Panc1 (cell line): ENCODE measurements around the gene ZNF716. TPM values are rescaled to one million over a fixed set of nuclear protein-coding genes. Genes with fewer than 3 reads are reported as not detected.

Source experiments
- ATAC-seq: fragments of 200-7000 bp; cut with Tn5 transposase; 2 replicates; pipeline ENCODE4 v1.9.1; 2020; ENCODE audit warnings: mild to moderate bottlenecking, moderate library complexity
- BruUV-seq: library from RNA; stranded (reverse); fragments of 400-500 nt; replicated peaks from 2 replicates; lab custom pipeline; 2021; lab: Mats Ljungman, UMichigan
- CTCF ChIA-PET: fragments of 300-600 bp; sonication (Branson Sonifier 250); formaldehyde crosslinking; loops from one replicate; lab custom pipeline; 2022; ENCODE audit warnings: antibody characterized with exemption; lab: Charles Lee
- POLR2A ChIA-PET: fragments of 300-600 bp; sonication (Branson Sonifier 250); formaldehyde crosslinking; loops from one replicate; lab custom pipeline; 2022; ENCODE audit warnings: antibody characterized with exemption; lab: Charles Lee
- DNase-seq: peaks from one replicate; pipeline ENCODE4 v3.0.0-alpha.2; 2010; ENCODE audit warnings: low read depth, low spot score
- H3K27ac ChIP-seq: 2 replicates; pipeline ENCODE4 v1.5.1; 2011; ENCODE audit warnings: mild to moderate bottlenecking, low read length, inconsistent platforms
- H3K27me3 ChIP-seq: fragments of 200-500 bp; sonication (Bioruptor generic); 2 replicates; pipeline ENCODE4 v1.6.0; 2014; ENCODE audit warnings: low read length, inconsistent platforms; ENCODE audit not compliant: control insufficient read depth, insufficient read depth
- H3K36me3 ChIP-seq: fragments of 200-500 bp; sonication (Bioruptor generic); 2 replicates; pipeline ENCODE4 v1.5.1; 2014; ENCODE audit warnings: inconsistent platforms, mild to moderate bottlenecking, low read length, moderate library complexity; ENCODE audit not compliant: control insufficient read depth, insufficient read depth
- H3K4me1 ChIP-seq: 2 replicates; pipeline ENCODE4 v1.5.1; 2011; ENCODE audit warnings: inconsistent platforms, mild to moderate bottlenecking, low read length, moderate library complexity; ENCODE audit not compliant: control insufficient read depth, insufficient read depth
- H3K4me3 ChIP-seq, 2 experiments: 2 replicates each; pipeline ENCODE4 v1.5.1; 2011 to 2012; ENCODE audit warnings: low read depth in 2 of 2, low read length in 2 of 2, mild to moderate bottlenecking in 2 of 2, inconsistent platforms in 1 of 2, moderate library complexity in 1 of 2
- H3K9me3 ChIP-seq: fragments of 200-500 bp; sonication (Bioruptor generic); 2 replicates; pipeline ENCODE4 v1.5.1; 2014; ENCODE audit warnings: low read depth, mild to moderate bottlenecking, inconsistent platforms, low read length, moderate library complexity; ENCODE audit not compliant: control insufficient read depth, insufficient read depth
- POLR2AphosphoS5 ChIP-seq: IDR thresholded peaks from 2 replicates; pipeline ENCODE4 v1.6.1; 2012; ENCODE audit warnings: mild to moderate bottlenecking, low read depth, low read length, moderate library complexity
- SIN3A ChIP-seq: IDR thresholded peaks from 2 replicates; pipeline ENCODE4 v1.6.1; 2012; ENCODE audit warnings: low read depth, mild to moderate bottlenecking, low read length, moderate library complexity, borderline replicate concordance; ENCODE audit not compliant: insufficient read depth
- TCF7L2 ChIP-seq: IDR thresholded peaks from 2 replicates; pipeline ENCODE4 v1.6.1; 2011; ENCODE audit warnings: mild to moderate bottlenecking, low read depth, low read length, inconsistent platforms
- in situ Hi-C: cut with HindIII; loops from 2 replicates; pipeline ENCODE4 v1.10.0; 2016; ENCODE audit warnings: low sequenced_read_pairs, low pct_unique_long_range_greater_than_20kb
- intact Hi-C: fragments of 100-400 bp; cut with micrococcal nuclease; formaldehyde crosslinking; loops from one replicate; pipeline ENCODE4 v1.10.0; 2022; ENCODE audit not compliant: unreplicated experiment
- total RNA-seq: library from RNA; stranded (reverse); gene quantifications from one replicate; pipeline ENCODE4 v1.2.1, GENCODE V29; 2021; ENCODE audit not compliant: unreplicated experiment
- TF ChIP-seq, protein P1 (sequence below): fragments of 450-650 bp; IDR thresholded peaks from 2 replicates; pipeline ENCODE4 v1.5.1; 2017; ENCODE audit warnings: mild to moderate bottlenecking
- TF ChIP-seq, protein P2 (sequence below), 2 experiments: IDR thresholded peaks; 2 replicates each; pipeline ENCODE4 v1.6.1; 2011 to 2012; ENCODE audit warnings: low read depth in 2 of 2, control low read depth in 1 of 2, low read length in 1 of 2, mild to moderate bottlenecking in 1 of 2, moderate library complexity in 1 of 2; ENCODE audit not compliant: insufficient read depth in 1 of 2

The ZNF716 gene
- total RNA-seq, 1 experiment from 2014 or later = 0.36 TPM

DNA sequence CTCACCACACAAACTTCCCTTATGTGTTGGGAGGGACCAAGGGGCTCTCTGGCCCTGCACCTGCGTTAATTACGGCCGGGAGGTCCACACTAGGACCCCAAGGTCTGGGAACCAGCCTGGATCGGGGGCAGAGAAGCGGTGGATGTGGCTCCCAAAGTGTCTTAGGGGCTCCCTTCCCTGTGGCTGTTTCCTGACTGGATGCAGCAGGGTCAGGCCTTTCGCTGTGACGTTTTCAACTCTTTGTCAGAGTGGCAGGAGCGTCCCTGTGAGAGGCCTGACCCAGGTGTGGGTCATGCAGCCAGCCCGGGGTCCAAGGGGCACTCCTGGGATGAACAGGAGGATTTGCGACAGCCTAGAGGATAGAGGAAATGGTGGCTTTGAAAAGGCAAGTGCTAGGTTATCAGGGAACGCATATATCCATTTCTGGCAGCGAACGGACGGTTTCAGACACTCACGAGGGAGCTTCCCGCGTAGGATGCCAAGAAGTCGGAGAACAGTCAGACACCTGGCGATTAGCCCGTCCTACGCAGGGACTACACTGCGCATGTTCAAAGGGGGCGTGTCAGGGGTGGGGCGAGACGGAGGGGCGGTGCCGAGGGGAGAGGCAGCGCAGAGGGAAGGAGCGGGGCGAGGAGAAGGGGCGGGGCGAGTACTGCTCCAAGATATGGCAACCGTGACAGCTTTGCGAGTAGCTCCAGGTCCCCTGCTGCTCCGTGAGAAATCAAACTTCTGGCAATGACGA lies 46.2 kb upstream of the ZNF716 start:
- no peaks in the 10 kb centered on the region for H3K36me3 ChIP-seq
- in situ Hi-C loops = no loop called here
- ChIA-PET CTCF (no interaction called here), POLR2A (no interaction called here)
- H3K9me3 ChIP-seq = no peaks in the 10 kb centered on the region
- intact Hi-C loops = no loop called here
- no peaks in the 10 kb centered on the region for H3K4me1 ChIP-seq
- no peaks in the 10 kb centered on the region for H3K27me3 ChIP-seq
- no peak for DNase-seq
- BruUV-seq = no TSS peak
- H3K27ac ChIP-seq = no peak overlapping the region
- ATAC-seq = no peak
- no peak overlapping the region; a peak in 1 of 4 replicates for H3K4me3 ChIP-seq
- TF ChIP-seq TCF7L2 (no peak), POLR2AphosphoS5 (no peak), SIN3A (no peak)
- TF ChIP-seq, protein P1, sequence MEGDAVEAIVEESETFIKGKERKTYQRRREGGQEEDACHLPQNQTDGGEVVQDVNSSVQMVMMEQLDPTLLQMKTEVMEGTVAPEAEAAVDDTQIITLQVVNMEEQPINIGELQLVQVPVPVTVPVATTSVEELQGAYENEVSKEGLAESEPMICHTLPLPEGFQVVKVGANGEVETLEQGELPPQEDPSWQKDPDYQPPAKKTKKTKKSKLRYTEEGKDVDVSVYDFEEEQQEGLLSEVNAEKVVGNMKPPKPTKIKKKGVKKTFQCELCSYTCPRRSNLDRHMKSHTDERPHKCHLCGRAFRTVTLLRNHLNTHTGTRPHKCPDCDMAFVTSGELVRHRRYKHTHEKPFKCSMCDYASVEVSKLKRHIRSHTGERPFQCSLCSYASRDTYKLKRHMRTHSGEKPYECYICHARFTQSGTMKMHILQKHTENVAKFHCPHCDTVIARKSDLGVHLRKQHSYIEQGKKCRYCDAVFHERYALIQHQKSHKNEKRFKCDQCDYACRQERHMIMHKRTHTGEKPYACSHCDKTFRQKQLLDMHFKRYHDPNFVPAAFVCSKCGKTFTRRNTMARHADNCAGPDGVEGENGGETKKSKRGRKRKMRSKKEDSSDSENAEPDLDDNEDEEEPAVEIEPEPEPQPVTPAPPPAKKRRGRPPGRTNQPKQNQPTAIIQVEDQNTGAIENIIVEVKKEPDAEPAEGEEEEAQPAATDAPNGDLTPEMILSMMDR = no peak
- TF ChIP-seq, protein P2, sequence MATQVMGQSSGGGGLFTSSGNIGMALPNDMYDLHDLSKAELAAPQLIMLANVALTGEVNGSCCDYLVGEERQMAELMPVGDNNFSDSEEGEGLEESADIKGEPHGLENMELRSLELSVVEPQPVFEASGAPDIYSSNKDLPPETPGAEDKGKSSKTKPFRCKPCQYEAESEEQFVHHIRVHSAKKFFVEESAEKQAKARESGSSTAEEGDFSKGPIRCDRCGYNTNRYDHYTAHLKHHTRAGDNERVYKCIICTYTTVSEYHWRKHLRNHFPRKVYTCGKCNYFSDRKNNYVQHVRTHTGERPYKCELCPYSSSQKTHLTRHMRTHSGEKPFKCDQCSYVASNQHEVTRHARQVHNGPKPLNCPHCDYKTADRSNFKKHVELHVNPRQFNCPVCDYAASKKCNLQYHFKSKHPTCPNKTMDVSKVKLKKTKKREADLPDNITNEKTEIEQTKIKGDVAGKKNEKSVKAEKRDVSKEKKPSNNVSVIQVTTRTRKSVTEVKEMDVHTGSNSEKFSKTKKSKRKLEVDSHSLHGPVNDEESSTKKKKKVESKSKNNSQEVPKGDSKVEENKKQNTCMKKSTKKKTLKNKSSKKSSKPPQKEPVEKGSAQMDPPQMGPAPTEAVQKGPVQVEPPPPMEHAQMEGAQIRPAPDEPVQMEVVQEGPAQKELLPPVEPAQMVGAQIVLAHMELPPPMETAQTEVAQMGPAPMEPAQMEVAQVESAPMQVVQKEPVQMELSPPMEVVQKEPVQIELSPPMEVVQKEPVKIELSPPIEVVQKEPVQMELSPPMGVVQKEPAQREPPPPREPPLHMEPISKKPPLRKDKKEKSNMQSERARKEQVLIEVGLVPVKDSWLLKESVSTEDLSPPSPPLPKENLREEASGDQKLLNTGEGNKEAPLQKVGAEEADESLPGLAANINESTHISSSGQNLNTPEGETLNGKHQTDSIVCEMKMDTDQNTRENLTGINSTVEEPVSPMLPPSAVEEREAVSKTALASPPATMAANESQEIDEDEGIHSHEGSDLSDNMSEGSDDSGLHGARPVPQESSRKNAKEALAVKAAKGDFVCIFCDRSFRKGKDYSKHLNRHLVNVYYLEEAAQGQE (IDR thresholded peaks at IDR 0.05; ENCODE audit: insufficient read depth in 1 of 2, low read depth in 2 of 2, low read length in 1 of 2) = no peak

DNA sequence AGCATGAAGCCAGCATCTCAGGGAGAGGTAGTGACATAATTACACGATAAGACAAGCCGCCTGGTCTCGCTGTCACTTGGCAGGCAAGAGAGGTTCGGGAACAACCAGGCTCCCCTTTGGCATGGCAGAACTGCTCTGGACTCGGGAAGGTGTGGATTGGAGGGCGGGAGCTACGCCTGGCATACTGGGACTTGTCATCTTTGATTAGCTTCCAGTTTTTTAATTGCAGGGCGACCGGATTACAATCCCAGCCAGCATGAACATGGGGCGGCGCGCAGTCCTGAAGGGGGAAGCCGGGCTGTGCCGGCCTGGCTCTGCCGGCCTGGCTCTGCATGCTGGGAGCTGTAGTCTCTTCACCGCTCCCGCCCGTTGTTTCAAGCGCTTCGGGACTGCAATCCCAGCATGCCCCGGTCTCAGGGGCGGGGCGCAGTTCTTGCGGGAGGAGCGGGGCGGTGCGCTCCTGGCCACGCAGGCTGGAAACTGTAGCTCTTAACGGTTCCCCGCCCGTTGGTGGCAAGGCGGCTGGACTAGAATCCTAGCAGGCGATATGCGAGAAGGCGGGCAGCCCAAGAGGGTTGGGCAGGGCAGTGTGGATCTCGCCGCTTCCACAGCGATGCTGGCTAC lies 45.5 kb upstream of the ZNF716 start:
- intact Hi-C loops (no loop called here), in situ Hi-C loops (no loop called here)
- Histone ChIP-seq H3K27ac (no peak overlapping the region), H3K9me3 (no peaks in the 10 kb centered on the region), H3K4me3 (no peak overlapping the region; a peak in 1 of 4 replicates), H3K36me3 (no peaks in the 10 kb centered on the region), H3K4me1 (no peaks in the 10 kb centered on the region), H3K27me3 (no peaks in the 10 kb centered on the region)
- ChIA-PET POLR2A (no interaction called here), CTCF (no interaction called here)
- DNase-seq (no peak), ATAC-seq (no peak)
- BruUV-seq = no TSS peak
- TF ChIP-seq POLR2AphosphoS5 = no peak
- TF ChIP-seq, protein P1 = no peak
- TF ChIP-seq TCF7L2 = no peak
- TF ChIP-seq SIN3A = no peak
- TF ChIP-seq, protein P2 (IDR thresholded peaks at IDR 0.05; ENCODE audit: insufficient read depth in 1 of 2, low read depth in 2 of 2, low read length in 1 of 2) = no peak
